Activated CD4-positive, alpha-beta T cell treated with anti-CD3 and anti-CD28 coated beads, Interleukin-2, amount 10 ng/mL, durations not matched to agents 24 days and 14 days (primary cell): ENCODE measurements around the gene CNTNAP2. TPM values are rescaled to one million over a fixed set of nuclear protein-coding genes. Genes with fewer than 3 reads are reported as not detected.
"Not testable (repeated sequence)": the region's sequence is repeated elsewhere in the genome, so short reads cannot be mapped to it uniquely, and the experiment has no call there.

ENCODE experiments used
- DNase-seq: peaks from one replicate; pipeline ENCODE4 v3.0.0; 2022
- H3K27ac Mint-ChIP-seq: one replicate; pipeline ENCODE4 v1.8.0; 2022; ENCODE audit warnings: mild to moderate bottlenecking, mixed read lengths
- H3K27me3 Mint-ChIP-seq: one replicate; pipeline ENCODE4 v1.8.0; 2022; ENCODE audit warnings: mixed read lengths
- H3K36me3 Mint-ChIP-seq: one replicate; pipeline ENCODE4 v1.8.0; 2022; ENCODE audit warnings: low read depth, mild to moderate bottlenecking, mixed read lengths
- H3K4me1 Mint-ChIP-seq: one replicate; pipeline ENCODE4 v1.8.0; 2021; ENCODE audit warnings: mixed read lengths
- H3K4me3 Mint-ChIP-seq: one replicate; pipeline ENCODE4 v1.8.0; 2022; ENCODE audit warnings: mild to moderate bottlenecking, moderate library complexity, mixed read lengths
- H3K9me3 Mint-ChIP-seq: one replicate; pipeline ENCODE4 v1.8.0; 2021; ENCODE audit warnings: mixed read lengths
- intact Hi-C: fragments of 100-400 bp; cut with micrococcal nuclease; formaldehyde crosslinking; loops from one replicate; pipeline ENCODE4 v1.15.1; 2023
- total RNA-seq: library from RNA; stranded (reverse); gene quantifications from 2 replicates; pipeline ENCODE4 v1.2.3, GENCODE V29; 2022

Gene CNTNAP2
- total RNA-seq, 1 donor from 2014 or later = not detected

GRCh38 chr7:147774461-147774860 lies 1657.9 kb downstream of the CNTNAP2 start:
- DNase-seq = no peak
- H3K4me1 Mint-ChIP-seq = no peaks in the 10 kb centered on the region
- no peaks in the 10 kb centered on the region for H3K36me3 Mint-ChIP-seq
- no peak overlapping the region for H3K4me3 Mint-ChIP-seq
- H3K27ac Mint-ChIP-seq = no peak overlapping the region
- no peaks in the 10 kb centered on the region for H3K27me3 Mint-ChIP-seq
- intact Hi-C loops = no loop called here
- H3K9me3 Mint-ChIP-seq = no peaks in the 10 kb centered on the region

GRCh38 chr7:147775516-147776284 lies 1659.1 kb downstream of the CNTNAP2 start:
- H3K27me3 Mint-ChIP-seq = no peaks in the 10 kb centered on the region
- H3K9me3 Mint-ChIP-seq = no peaks in the 10 kb centered on the region
- H3K4me3 Mint-ChIP-seq = no peak overlapping the region
- no peaks in the 10 kb centered on the region for H3K36me3 Mint-ChIP-seq
- no peaks in the 10 kb centered on the region for H3K4me1 Mint-ChIP-seq
- intact Hi-C loops = no loop called here
- H3K27ac Mint-ChIP-seq = no peak overlapping the region
- no peak for DNase-seq

- no peaks in the 10 kb centered on the region for H3K36me3 Mint-ChIP-seq
- H3K4me1 Mint-ChIP-seq = no peaks in the 10 kb centered on the region
- no peaks in the 10 kb centered on the region for H3K27me3 Mint-ChIP-seq
- intact Hi-C loops = no loop called here
- H3K4me3 Mint-ChIP-seq = no peak overlapping the region
- DNase-seq = no peak
- H3K9me3 Mint-ChIP-seq = no peaks in the 10 kb centered on the region
- H3K27ac Mint-ChIP-seq = no peak overlapping the region
Observed at GRCh38 chr7:147777309-147777708, 1660.7 kb downstream of the CNTNAP2 start.

GRCh38 chr7:147779949-147780348 lies 1663.3 kb downstream of the CNTNAP2 start:
- no peak for DNase-seq
- H3K4me1 Mint-ChIP-seq = no peaks in the 10 kb centered on the region
- no peaks in the 10 kb centered on the region for H3K36me3 Mint-ChIP-seq
- intact Hi-C loops = no loop called here
- H3K27me3 Mint-ChIP-seq = no peaks in the 10 kb centered on the region
- no peaks in the 10 kb centered on the region for H3K9me3 Mint-ChIP-seq
- no peak overlapping the region for H3K27ac Mint-ChIP-seq
- no peak overlapping the region for H3K4me3 Mint-ChIP-seq

- Mint-ChIP-seq H3K4me3 (no peak overlapping the region), H3K27ac (no peak overlapping the region), H3K36me3 (no peaks in the 10 kb centered on the region), H3K9me3 (no peaks in the 10 kb centered on the region), H3K4me1 (no peaks in the 10 kb centered on the region), H3K27me3 (no peaks in the 10 kb centered on the region)
- intact Hi-C loops = no loop called here
- no peak for DNase-seq
Observed at GRCh38 chr7:147796581-147796980, 1680.0 kb downstream of the CNTNAP2 start.

GRCh38 chr7:147798001-147798400 lies 1681.4 kb downstream of the CNTNAP2 start:
- no peaks in the 10 kb centered on the region for H3K36me3 Mint-ChIP-seq
- H3K27ac Mint-ChIP-seq = no peak overlapping the region
- DNase-seq = no peak
- no peaks in the 10 kb centered on the region for H3K27me3 Mint-ChIP-seq
- intact Hi-C loops = no loop called here
- H3K4me3 Mint-ChIP-seq = no peak overlapping the region
- no peaks in the 10 kb centered on the region for H3K4me1 Mint-ChIP-seq
- no peaks in the 10 kb centered on the region for H3K9me3 Mint-ChIP-seq

GRCh38 chr7:147801762-147802161 lies 1685.2 kb downstream of the CNTNAP2 start:
- DNase-seq, H3K9me3 Mint-ChIP-seq, H3K4me3 Mint-ChIP-seq, H3K4me1 Mint-ChIP-seq, H3K27ac Mint-ChIP-seq, H3K27me3 Mint-ChIP-seq, intact Hi-C loops, H3K36me3 Mint-ChIP-seq: not testable (repeated sequence)

- no peak for DNase-seq
- intact Hi-C loops = no loop called here
- Mint-ChIP-seq H3K27me3 (no peaks in the 10 kb centered on the region), H3K9me3 (no peaks in the 10 kb centered on the region), H3K27ac (no peak overlapping the region), H3K36me3 (no peaks in the 10 kb centered on the region), H3K4me1 (no peaks in the 10 kb centered on the region), H3K4me3 (no peak overlapping the region)
Observed at GRCh38 chr7:147803151-147803550, 1686.5 kb downstream of the CNTNAP2 start.

GRCh38 chr7:147803606-147804005 lies 1687.0 kb downstream of the CNTNAP2 start:
- Mint-ChIP-seq H3K27me3 (no peaks in the 10 kb centered on the region), H3K4me1 (no peaks in the 10 kb centered on the region), H3K27ac (no peak overlapping the region), H3K9me3 (no peaks in the 10 kb centered on the region), H3K4me3 (no peak overlapping the region), H3K36me3 (no peaks in the 10 kb centered on the region)
- intact Hi-C loops = no loop called here
- no peak for DNase-seq

- no peak overlapping the region for H3K27ac Mint-ChIP-seq
- H3K27me3 Mint-ChIP-seq = no peaks in the 10 kb centered on the region
- intact Hi-C loops = no loop called here
- H3K4me1 Mint-ChIP-seq = no peaks in the 10 kb centered on the region
- no peak for DNase-seq
- H3K9me3 Mint-ChIP-seq = no peaks in the 10 kb centered on the region
- no peak overlapping the region for H3K4me3 Mint-ChIP-seq
- no peaks in the 10 kb centered on the region for H3K36me3 Mint-ChIP-seq
Observed at GRCh38 chr7:147804032-147804431, 1687.4 kb downstream of the CNTNAP2 start.

GRCh38 chr7:147805996-147806576 lies 1689.5 kb downstream of the CNTNAP2 start:
- Mint-ChIP-seq H3K4me3 (no peak overlapping the region), H3K27ac (no peak overlapping the region)

GRCh38 chr7:147809786-147810185 lies 1693.2 kb downstream of the CNTNAP2 start:
- Mint-ChIP-seq H3K27me3 (no peaks in the 10 kb centered on the region), H3K36me3 (no peaks in the 10 kb centered on the region), H3K9me3 (no peaks in the 10 kb centered on the region), H3K4me1 (no peaks in the 10 kb centered on the region), H3K27ac (no peak overlapping the region), H3K4me3 (no peak overlapping the region)
- DNase-seq = no peak
- intact Hi-C loops = no loop called here

More at GRCh38 chr7:147805996-147806576, 1689.5 kb downstream of the CNTNAP2 start:
- no peak for DNase-seq
- intact Hi-C loops = no loop called here
- H3K4me1 Mint-ChIP-seq = no peaks in the 10 kb centered on the region
- H3K27me3 Mint-ChIP-seq = no peaks in the 10 kb centered on the region
- H3K9me3 Mint-ChIP-seq = no peaks in the 10 kb centered on the region
- H3K36me3 Mint-ChIP-seq = no peaks in the 10 kb centered on the region

GRCh38 chr7:147810269-147810668 lies 1693.7 kb downstream of the CNTNAP2 start:
- no peaks in the 10 kb centered on the region for H3K27me3 Mint-ChIP-seq
- DNase-seq = no peak
- no peaks in the 10 kb centered on the region for H3K36me3 Mint-ChIP-seq
- no peaks in the 10 kb centered on the region for H3K9me3 Mint-ChIP-seq
- no peaks in the 10 kb centered on the region for H3K4me1 Mint-ChIP-seq
- intact Hi-C loops = no loop called here
- H3K4me3 Mint-ChIP-seq = no peak overlapping the region
- no peak overlapping the region for H3K27ac Mint-ChIP-seq

- DNase-seq = no peak
- no peaks in the 10 kb centered on the region for H3K9me3 Mint-ChIP-seq
- H3K27ac Mint-ChIP-seq = no peak overlapping the region
- no peaks in the 10 kb centered on the region for H3K27me3 Mint-ChIP-seq
- intact Hi-C loops = no loop called here
- no peaks in the 10 kb centered on the region for H3K36me3 Mint-ChIP-seq
- no peak overlapping the region for H3K4me3 Mint-ChIP-seq
- H3K4me1 Mint-ChIP-seq = no peaks in the 10 kb centered on the region
Observed at GRCh38 chr7:147811923-147812322, 1695.3 kb downstream of the CNTNAP2 start.

- no peak overlapping the region for H3K27ac Mint-ChIP-seq
Observed at GRCh38 chr7:147813316-147813715, 1696.7 kb downstream of the CNTNAP2 start.

More at GRCh38 chr7:147813316-147813715, 1696.7 kb downstream of the CNTNAP2 start:
- H3K36me3 Mint-ChIP-seq = no peaks in the 10 kb centered on the region
- intact Hi-C loops = no loop called here
- no peaks in the 10 kb centered on the region for H3K4me1 Mint-ChIP-seq
- H3K4me3 Mint-ChIP-seq = no peak overlapping the region
- H3K9me3 Mint-ChIP-seq = no peaks in the 10 kb centered on the region
- DNase-seq = no peak
- H3K27me3 Mint-ChIP-seq = no peaks in the 10 kb centered on the region
